GM19438 (cell line): Measurements from ENCODE around the gene SP140L.
"Not testable (repeated sequence)": the region's sequence is repeated elsewhere in the genome, so short reads cannot be mapped to it uniquely, and the experiment has no call there.

Source experiments
- ATAC-seq: cut with Tn5 transposase; IDR thresholded peaks from one replicate; pipeline ENCODE4 v1.9.1; 2021; ENCODE audit warnings: low read depth; ENCODE audit not compliant: unreplicated experiment

Gene SP140L

GRCh38 chr2:230326453-230327417 is at the start of gene SP140L:
Gene SP140L, plus strand, starts transcription at chr2:230327193. Its CDS starts 77 bp downstream, at chr2:230327270.
- ATAC-seq: peak; percentile 88

- no peak for ATAC-seq
Measured at GRCh38 chr2:230282936-230283335, 44.1 kb upstream of the SP140L start.

- no peak for ATAC-seq
Measured at GRCh38 chr2:230286048-230286447, 40.9 kb upstream of the SP140L start.

DNA sequence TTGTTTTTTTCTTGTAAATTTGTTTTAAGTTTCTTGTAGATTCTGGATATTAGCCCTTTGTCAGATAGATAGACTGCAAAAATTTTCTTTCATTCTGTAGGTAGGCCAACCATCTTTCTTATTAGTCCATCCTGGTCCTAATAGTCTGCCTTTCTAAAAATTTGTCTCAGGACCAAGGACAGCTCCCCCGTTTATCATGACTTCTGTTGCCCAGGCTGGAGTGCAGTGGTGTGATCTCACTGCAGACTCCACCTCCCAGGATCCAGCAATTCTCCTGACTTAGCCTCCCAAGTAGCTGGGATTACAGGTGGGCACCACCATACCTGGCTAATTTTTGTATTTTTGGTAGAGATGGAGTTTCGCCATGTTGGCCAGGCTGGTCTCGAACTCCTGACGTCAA is 37.7 kb upstream of the SP140L start:
- ATAC-seq: not testable (repeated sequence)

GRCh38 chr2:230295192-230295591 is 31.8 kb upstream of the SP140L start:
- no peak for ATAC-seq

DNA sequence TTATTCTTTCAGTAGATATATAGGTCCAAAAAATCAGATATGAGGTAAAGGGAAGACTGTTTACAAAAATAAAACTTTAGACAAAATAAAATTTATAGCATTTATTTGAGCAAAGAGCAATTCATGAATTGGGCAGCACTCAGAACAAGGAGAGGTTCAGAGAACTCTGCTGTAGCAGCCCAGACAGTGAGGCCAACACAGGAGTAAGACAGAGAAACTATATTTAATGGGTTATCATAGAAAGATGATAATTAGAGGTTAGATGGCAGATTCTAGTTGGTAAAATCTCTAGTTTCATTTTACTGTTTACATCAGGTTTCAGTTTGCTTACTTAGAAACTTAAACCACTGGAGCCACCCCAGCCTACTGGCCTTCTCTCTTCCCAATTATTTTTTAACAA is 30.1 kb upstream of the SP140L start:
- no peak for ATAC-seq

- ATAC-seq: no peak
Measured at GRCh38 chr2:230299618-230300017, 27.4 kb upstream of the SP140L start.

DNA sequence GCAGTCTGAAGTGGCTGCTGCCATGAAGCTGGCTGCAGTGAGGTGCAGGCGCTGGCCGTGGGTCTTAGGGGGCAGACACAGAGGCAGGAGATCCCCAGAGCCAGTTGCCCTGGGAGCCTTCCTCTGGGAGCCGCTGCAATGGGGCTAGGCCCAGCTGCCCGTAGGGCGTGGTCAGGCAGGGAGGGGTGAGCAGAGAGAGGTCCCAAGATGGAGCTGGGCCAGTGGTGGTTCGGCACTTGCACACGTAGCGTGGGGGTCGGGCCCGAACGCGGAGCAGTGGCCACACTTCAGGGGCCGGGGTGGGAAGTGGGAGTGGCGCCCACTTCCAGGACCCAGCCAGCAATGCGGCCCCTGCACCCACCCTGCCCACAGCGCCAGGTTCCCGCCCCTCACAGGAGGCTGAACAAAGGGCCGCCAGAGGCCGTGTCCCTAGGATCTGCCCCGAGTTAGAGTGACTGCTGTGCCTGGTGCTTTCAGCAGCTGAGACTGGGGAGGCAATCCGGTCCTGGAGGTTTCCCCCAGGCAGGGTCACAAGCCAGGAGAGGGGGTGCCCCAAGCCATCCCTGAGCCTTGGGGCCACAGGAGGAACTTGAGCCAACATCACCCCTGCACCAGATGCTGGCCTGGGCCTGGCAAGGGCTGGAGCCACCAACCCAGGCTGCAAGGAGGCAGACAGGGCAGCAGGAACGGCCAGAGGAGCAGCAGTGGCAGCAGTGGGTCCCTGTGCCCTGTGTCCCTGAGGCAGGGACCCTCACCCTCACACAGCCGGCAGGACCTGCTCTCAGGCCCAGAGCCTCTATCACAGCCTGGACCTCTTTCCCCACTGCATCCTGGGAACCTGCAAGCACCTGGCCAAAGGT is 21.3 kb upstream of the SP140L start:
- no peak for ATAC-seq

GRCh38 chr2:230306474-230306873 is 20.5 kb upstream of the SP140L start:
- ATAC-seq: no peak

DNA sequence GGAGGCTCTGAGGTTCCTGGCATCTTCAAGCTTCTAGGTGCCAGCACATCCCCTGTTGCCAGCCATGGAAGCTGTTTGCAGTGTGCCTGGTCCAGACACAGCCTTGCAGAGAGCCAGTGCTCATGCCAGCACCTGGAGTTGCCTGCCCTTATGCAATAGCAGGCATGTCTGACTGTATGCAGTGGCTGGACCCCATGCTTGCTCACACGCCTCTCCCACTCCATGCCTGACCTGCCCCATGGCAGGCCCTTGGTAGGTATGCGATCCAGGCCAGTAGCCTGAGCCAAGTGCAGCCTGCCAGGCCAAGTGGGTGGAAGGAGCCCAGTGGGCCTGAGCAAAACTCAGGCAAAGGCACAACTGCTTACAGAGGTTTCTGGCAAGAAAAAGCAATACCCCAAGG is 19.5 kb upstream of the SP140L start:
- ATAC-seq: no peak

GRCh38 chr2:230308402-230309000 is 18.5 kb upstream of the SP140L start:
- no peak for ATAC-seq

DNA sequence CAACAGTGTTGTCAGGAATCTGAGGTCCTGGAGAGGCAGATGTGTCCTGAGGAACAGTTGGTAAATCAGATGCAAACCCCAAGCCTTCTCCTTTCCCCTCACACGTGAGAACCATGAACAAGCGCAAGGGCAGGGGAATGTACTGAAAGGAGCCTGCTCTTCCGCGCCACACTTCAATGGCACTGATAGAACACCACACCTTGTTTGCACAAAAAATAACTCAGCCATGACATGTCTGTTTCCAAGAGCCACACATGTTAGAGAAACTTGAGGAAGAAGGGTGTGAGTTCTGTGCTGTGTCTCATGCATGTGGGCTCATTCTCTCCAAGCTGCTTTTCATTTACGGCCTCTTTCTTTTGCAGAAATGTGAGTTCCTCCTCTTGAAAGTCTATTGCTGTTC is 16.2 kb upstream of the SP140L start:
- ATAC-seq: not testable (repeated sequence)

DNA sequence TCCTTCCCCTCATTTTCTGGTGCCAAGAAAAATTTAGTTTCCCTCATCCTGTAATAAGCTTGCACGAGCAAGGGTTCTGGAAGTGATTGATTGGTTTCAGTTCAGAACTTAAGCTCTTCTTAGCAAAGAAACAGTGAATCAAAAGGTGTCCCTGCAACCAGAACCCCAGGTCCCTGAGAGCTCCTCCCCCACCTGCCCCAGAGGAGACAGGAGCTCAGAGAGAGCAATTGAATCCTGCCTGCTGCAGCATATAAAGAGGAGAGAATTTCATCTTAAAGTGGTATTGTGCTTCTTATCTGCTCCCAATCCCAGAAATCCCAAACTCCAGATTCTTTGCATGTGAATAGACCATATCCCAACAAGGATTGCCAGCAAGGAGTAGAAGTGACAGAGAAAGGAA is 15.4 kb upstream of the SP140L start:
- ATAC-seq: not testable (repeated sequence)

- ATAC-seq: no peak
Measured at GRCh38 chr2:230312638-230313037, 14.4 kb upstream of the SP140L start.

DNA sequence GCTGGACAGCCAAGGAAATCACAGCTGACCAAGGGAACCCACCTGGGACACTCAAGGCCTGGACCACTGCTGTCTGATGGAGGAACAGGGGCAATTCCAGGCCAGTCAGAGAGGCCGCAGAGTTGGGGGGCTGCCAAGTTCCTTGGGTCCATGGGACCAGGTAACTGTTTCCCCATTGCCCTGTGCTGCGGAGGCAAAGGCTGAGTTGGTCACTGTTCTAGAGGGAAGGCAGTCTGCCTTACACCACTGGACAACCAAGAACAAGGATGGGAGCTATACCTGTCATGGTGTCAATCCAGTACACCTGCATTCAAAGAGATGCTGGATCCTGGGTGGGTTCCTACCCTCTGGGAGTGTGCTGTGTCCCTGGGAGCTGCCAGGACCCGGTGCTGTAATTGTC is 9.6 kb upstream of the SP140L start:
- no peak for ATAC-seq

DNA sequence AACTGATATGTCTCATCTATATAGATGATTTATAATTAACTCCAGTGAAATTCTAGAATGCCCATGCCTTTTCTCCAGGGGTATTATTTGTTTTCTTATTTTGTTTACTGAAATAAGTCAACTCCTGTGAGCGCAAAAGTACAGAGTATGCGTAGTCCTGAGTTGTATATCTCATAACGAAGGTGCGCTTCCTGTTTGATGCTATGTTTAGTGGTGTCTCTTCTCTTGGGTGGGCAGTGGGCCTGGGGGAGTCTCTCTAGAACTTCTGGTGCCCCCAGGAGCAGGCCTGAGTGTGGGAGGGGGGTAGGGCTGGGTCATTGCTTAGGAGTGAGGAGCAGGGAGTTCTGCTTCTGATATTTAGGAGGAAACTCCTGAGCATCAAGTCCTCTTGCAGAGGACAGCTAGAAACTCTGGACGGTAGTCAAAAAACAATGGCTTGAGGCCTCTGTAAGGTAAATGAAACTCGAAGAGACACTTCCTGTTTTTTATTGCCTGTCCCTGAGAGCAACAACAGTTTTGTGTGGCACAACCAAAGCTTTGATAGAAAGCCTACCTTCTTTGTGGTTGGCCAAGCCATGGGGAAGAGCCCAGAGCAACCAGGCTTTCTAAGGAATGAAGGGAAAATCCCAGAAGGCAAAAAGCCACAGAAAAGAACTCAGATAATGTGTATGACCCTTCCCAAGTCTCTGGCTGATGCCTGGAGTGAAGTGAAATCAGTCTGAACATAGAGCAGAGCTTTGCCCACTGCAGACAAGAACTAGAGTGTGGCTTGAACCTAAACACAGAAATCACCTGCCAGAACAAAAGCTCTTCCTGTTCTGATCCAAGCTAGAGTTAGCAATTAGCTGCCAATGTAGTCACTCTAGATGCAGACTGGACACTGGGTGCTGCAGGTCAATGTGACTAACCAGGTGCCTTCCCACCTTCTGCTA is 8.5 kb upstream of the SP140L start:
- peak; percentile 54 for ATAC-seq

GRCh38 chr2:230319211-230319862 is 7.7 kb upstream of the SP140L start:
- peak; percentile 70 for ATAC-seq

DNA sequence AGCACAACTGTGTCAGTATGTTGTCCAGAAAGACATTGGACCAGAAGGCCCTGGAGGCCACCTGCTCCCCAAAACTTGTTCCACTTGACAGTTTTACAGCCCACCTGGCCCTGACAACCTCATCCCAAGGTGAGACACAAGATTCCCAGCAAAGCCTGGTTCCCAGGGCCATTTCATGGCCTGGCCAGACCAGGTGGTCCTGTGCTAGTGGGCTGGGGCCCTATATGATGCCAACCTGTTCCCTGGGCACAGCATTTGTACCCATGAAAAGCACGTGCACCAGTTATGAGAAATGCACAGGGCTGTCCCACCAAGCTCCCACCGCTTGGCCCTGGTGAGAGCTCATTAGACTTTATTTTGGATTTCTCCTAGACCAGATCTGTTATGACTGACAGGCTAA is 6.0 kb upstream of the SP140L start:
- no peak for ATAC-seq
